ENCODE data around the gene FABP3.

DNA sequence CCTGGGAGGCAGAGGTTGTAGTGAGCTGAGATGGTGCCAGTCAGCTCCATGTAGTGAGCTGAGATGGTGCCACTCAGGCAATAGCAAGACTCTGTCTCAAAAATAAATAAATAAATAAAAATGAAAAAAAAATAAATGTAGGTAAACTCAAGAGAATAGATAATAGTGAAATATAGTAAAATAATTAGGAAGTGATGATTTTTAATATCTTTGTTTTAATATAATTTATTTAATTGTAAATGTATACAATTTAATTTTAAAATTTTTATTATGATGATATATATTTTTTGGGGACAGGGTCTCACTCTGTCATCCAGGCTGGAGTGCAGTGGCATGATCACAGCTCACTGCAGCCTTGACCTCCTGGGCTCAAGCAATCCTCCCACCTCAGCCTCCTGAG is 20.6 kb upstream of the FABP3 start:
- TF ChIP-seq GATA2 (IDR thresholded peaks at IDR 0.05; ENCODE audit: low read depth, low read length) (no peak), GATA3 (IDR thresholded peaks at IDR 0.05; ENCODE audit: low read depth, low read length) (no peak)
